MM.1S (cell line): ENCODE results near the gene PACS2.

Experiments
- DNase-seq: peaks from one replicate; pipeline ENCODE4 v3.0.0-alpha.2; 2015
- H2AFZ ChIP-seq: fragments of 300-600 bp; sonication (generic); 2 replicates; pipeline ENCODE4 v1.6.0; 2016; ENCODE audit warnings: antibody characterized with exemption, low read length
- H3F3A ChIP-seq: fragments of 300-600 bp; sonication (generic); 2 replicates; pipeline ENCODE4 v1.6.1; 2016; ENCODE audit warnings: mild to moderate bottlenecking, antibody characterized with exemption, low read length, moderate library complexity, mixed read lengths; ENCODE audit not compliant: insufficient read depth
- H3K27ac ChIP-seq: fragments of 300-600 bp; sonication (generic); 2 replicates; pipeline ENCODE4 v1.5.1; 2016; ENCODE audit warnings: mild to moderate bottlenecking, low read length
- H3K27me3 ChIP-seq: fragments of 300-600 bp; sonication (generic); replicated peaks from 2 replicates; pipeline ENCODE4 v1.6.0; 2016; ENCODE audit warnings: low read length; ENCODE audit not compliant: insufficient read depth
- H3K36me3 ChIP-seq: fragments of 300-600 bp; sonication (generic); replicated peaks from 2 replicates; pipeline ENCODE4 v1.6.1; 2016; ENCODE audit warnings: mild to moderate bottlenecking, low read length, mixed read lengths; ENCODE audit not compliant: insufficient read depth
- H3K4me1 ChIP-seq: fragments of 300-600 bp; sonication (generic); 2 replicates; pipeline ENCODE4 v1.6.1; 2016; ENCODE audit warnings: low read length, mixed read lengths
- H3K4me2 ChIP-seq: fragments of 300-600 bp; sonication (generic); 2 replicates; pipeline ENCODE4 v1.6.0; 2016; ENCODE audit warnings: low read depth, low read length
- H3K4me3 ChIP-seq: fragments of 300-600 bp; sonication (generic); 2 replicates; pipeline ENCODE4 v1.5.1; 2016; ENCODE audit warnings: low read length, mixed read lengths
- H3K79me2 ChIP-seq: fragments of 300-600 bp; sonication (generic); 2 replicates; pipeline ENCODE4 v1.6.1; 2016; ENCODE audit warnings: mixed run types, low read length, mixed read lengths
- H3K9ac ChIP-seq: fragments of 300-600 bp; sonication (generic); 2 replicates; pipeline ENCODE4 v1.6.1; 2016; ENCODE audit warnings: low read length, mixed read lengths
- H3K9me2 ChIP-seq: fragments of 300-600 bp; sonication (generic); replicated peaks from 2 replicates; pipeline ENCODE4 v1.6.1; 2016; ENCODE audit warnings: mild to moderate bottlenecking, low read length, mixed read lengths; ENCODE audit not compliant: insufficient read depth
- H3K9me3 ChIP-seq: fragments of 300-600 bp; sonication (generic); replicated peaks from 2 replicates; pipeline ENCODE4 v1.6.1; 2016; ENCODE audit warnings: mild to moderate bottlenecking, low read length, mixed read lengths; ENCODE audit not compliant: insufficient read depth
- H4K20me1 ChIP-seq: fragments of 300-600 bp; sonication (generic); 2 replicates; pipeline ENCODE4 v1.6.1; 2016; ENCODE audit warnings: mild to moderate bottlenecking, low read length, moderate library complexity, mixed read lengths; ENCODE audit not compliant: insufficient read depth
- EZH2 ChIP-seq: fragments of 300-600 bp; sonication (generic); optimal IDR thresholded peaks from 2 replicates; pipeline ENCODE3; 2017; ENCODE audit warnings: low read depth, mild to moderate bottlenecking, antibody characterized with exemption, low read length, mixed read lengths
- EZH2phosphoT487 ChIP-seq: fragments of 300-600 bp; sonication (generic); IDR thresholded peaks from 2 replicates; pipeline ENCODE4 v1.6.1; 2018; ENCODE audit warnings: antibody characterized with exemption, low read length
- TF ChIP-seq, protein P1 (sequence below): fragments of 300-600 bp; sonication (generic); IDR thresholded peaks from 2 replicates; pipeline ENCODE4 v1.5.1; 2016; ENCODE audit warnings: antibody characterized with exemption, low read length, mixed read lengths

PACS2 gene

DNA sequence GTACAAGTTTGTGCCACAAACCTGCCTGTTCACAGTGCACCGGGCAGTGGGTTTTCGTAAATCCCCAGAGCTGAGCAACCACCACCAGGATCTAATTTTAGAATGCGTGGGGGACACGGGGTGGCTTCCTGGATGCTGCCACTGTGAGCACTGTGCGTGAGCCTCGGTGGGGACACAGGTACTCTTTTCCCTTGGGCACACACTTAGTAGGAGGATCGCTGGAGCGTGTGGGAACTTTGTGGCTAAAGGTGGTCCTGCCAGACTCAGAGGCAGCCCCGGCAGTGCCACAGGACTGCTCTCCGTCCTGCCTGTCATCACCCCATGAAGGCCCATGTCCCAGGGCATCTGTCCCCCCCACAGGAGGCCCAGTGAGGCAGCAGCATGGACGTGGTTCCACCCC lies 45.1 kb upstream of the PACS2 start:
- Histone ChIP-seq H2AFZ (no peak overlapping the region), H3K27me3 (no peaks in the 10 kb centered on the region), H3K79me2 (no peaks in the 10 kb centered on the region), H3K27ac (no peak overlapping the region), H3K4me1 (no peaks in the 10 kb centered on the region), H3K9me2 (no peaks in the 10 kb centered on the region), H3K4me2 (no peak overlapping the region), H3K4me3 (no peak overlapping the region), H3K9me3 (no peaks in the 10 kb centered on the region), H4K20me1 (no peaks in the 10 kb centered on the region), H3K36me3 (no peaks in the 10 kb centered on the region), H3K9ac (no peak overlapping the region), H3F3A (no peaks in the 10 kb centered on the region)
- no peak for DNase-seq
- TF ChIP-seq EZH2phosphoT487, result no peak
- TF ChIP-seq, protein P1, sequence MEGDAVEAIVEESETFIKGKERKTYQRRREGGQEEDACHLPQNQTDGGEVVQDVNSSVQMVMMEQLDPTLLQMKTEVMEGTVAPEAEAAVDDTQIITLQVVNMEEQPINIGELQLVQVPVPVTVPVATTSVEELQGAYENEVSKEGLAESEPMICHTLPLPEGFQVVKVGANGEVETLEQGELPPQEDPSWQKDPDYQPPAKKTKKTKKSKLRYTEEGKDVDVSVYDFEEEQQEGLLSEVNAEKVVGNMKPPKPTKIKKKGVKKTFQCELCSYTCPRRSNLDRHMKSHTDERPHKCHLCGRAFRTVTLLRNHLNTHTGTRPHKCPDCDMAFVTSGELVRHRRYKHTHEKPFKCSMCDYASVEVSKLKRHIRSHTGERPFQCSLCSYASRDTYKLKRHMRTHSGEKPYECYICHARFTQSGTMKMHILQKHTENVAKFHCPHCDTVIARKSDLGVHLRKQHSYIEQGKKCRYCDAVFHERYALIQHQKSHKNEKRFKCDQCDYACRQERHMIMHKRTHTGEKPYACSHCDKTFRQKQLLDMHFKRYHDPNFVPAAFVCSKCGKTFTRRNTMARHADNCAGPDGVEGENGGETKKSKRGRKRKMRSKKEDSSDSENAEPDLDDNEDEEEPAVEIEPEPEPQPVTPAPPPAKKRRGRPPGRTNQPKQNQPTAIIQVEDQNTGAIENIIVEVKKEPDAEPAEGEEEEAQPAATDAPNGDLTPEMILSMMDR, result no peak
- TF ChIP-seq EZH2, result no peak

DNA sequence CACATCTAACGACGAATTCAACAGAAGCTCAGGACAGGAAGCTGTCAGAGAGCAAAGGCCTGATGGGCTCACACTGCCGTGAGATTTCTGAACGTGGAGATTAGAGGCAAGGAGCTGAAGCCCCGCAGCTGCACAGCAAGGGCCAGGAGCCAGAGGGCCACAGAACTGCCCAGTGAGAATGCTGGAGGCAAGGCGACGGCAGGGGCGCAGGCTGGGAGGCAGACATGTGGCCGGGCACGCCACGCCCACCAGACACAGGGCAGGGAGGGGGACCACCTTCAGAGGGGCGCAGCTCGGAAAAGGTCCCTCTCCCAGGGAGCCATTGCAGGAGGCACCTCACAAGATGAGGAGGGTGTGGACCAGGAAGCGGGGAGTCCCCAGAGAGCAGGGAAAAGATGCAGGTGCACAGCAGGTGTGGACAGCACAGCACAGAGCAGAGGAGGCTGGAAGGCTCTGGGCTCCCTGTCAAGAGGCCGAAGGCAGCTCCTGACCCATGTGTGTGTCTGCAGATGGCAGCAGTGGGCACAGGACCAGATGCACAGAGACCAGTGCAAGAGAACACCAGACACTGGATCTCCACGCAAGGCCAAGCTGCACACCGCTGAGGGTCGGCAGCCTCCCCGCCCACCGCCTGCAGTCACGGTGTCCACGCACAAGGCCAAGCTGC lies 43.2 kb upstream of the PACS2 start:
- no peaks in the 10 kb centered on the region for H3K9me2 ChIP-seq
- H3K4me1 ChIP-seq, result no peaks in the 10 kb centered on the region
- no peak overlapping the region for H3K27ac ChIP-seq
- H4K20me1 ChIP-seq, result no peaks in the 10 kb centered on the region
- TF ChIP-seq, protein P1, result no peak
- no peak for TF ChIP-seq EZH2
- TF ChIP-seq EZH2phosphoT487, result no peak
- no peak overlapping the region for H3K4me2 ChIP-seq
- no peaks in the 10 kb centered on the region for H3K36me3 ChIP-seq
- no peaks in the 10 kb centered on the region for H3K9me3 ChIP-seq
- no peak for DNase-seq
- H2AFZ ChIP-seq, result no peak overlapping the region
- H3K27me3 ChIP-seq, result no peaks in the 10 kb centered on the region
- no peaks in the 10 kb centered on the region for H3F3A ChIP-seq
- H3K79me2 ChIP-seq, result no peaks in the 10 kb centered on the region
- H3K4me3 ChIP-seq, result no peak overlapping the region
- no peak overlapping the region for H3K9ac ChIP-seq

DNA sequence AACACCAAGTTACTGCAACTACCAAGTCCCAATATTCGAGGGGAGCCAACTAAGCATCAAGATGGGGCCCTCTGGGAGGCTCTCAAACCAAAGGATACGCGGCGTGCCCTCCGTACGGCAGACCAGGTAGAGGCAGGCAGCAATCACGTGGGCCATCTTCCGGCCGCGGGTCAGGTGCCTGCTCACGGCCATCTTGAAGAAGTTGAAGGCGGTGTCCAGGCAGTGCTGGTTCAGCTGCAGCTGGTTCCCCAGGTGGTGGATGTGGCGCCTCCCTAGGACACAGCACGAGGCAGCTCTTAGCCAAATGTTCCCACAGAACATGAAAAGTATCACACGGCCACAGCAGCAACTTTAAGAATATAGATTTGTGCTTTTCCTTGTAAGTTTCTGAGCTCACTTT lies 41.9 kb upstream of the PACS2 start:
- no peaks in the 10 kb centered on the region for H3K79me2 ChIP-seq
- DNase-seq, result no peak
- no peak overlapping the region for H3K27ac ChIP-seq
- H3F3A ChIP-seq, result no peaks in the 10 kb centered on the region
- no peaks in the 10 kb centered on the region for H3K9me2 ChIP-seq
- no peaks in the 10 kb centered on the region for H3K36me3 ChIP-seq
- H2AFZ ChIP-seq, result no peak overlapping the region
- no peak overlapping the region for H3K9ac ChIP-seq
- no peaks in the 10 kb centered on the region for H3K4me1 ChIP-seq
- H3K27me3 ChIP-seq, result no peaks in the 10 kb centered on the region
- TF ChIP-seq EZH2 (no peak), EZH2phosphoT487 (no peak)
- TF ChIP-seq, protein P1, result no peak
- no peaks in the 10 kb centered on the region for H4K20me1 ChIP-seq
- H3K4me3 ChIP-seq, result no peak overlapping the region
- no peaks in the 10 kb centered on the region for H3K9me3 ChIP-seq
- no peak overlapping the region for H3K4me2 ChIP-seq
